Adrenal gland (tissue), 12 donors: Measurements from ENCODE around the gene PKD2L1. TPM values are rescaled to one million over a fixed set of nuclear protein-coding genes. Genes with fewer than 3 reads are reported as not detected.

ENCODE experiments used
- DNase-seq, 7 donors: peaks; one replicate each; pipeline ENCODE4 v3.0.0-alpha.2; 2019 to 2020
- H3K27ac ChIP-seq, 5 donors: fragments of 200-600 bp; sonication (generic) in 4 of 5; 1 replicate in 3 of 5; 2 replicates in 2 of 5; pipeline versions ENCODE4 v1.5.1 to v1.8.0; 2016 to 2020; ENCODE audit warnings: mild to moderate bottlenecking in 1 of 5
- H3K27me3 ChIP-seq: fragments of 200-600 bp; 2 replicates; pipeline ENCODE4 v1.8.0; 2021
- H3K36me3 ChIP-seq, 2 donors: fragments of 200-600 bp; replicated peaks in 1 of 2; 1 replicate in 1 of 2; 2 replicates in 1 of 2; pipeline versions ENCODE4 v1.5.1 to v1.8.0; 2018 to 2022
- H3K4me1 ChIP-seq, 2 donors: fragments of 200-600 bp; replicated peaks in 1 of 2; 1 replicate in 1 of 2; 2 replicates in 1 of 2; pipeline versions ENCODE4 v1.5.1 to v1.8.0; 2018 to 2021
- H3K4me3 ChIP-seq, 4 donors: fragments of 200-600 bp; sonication (generic) in 3 of 4; one replicate each; pipeline ENCODE4 v1.5.1; 2016 to 2018
- H3K9me3 ChIP-seq, 3 donors: fragments of 200-600 bp; sonication (generic) in 1 of 3; replicated peaks in 1 of 3; 1 replicate in 2 of 3; 2 replicates in 1 of 3; pipeline versions ENCODE4 v1.5.1 to v1.8.0; 2016 to 2021
- CTCF ChIP-seq, 6 experiments: fragments of 450-650 bp in 4 of 6; fragments of 200-600 bp in 2 of 6; sonication (generic) in 1 of 6; IDR thresholded peaks; 1 replicate in 5 of 6; 2 replicates in 1 of 6; pipeline versions ENCODE4 v1.5.1 to v1.8.0; 2016 to 2021; ENCODE audit warnings: antibody characterized with exemption in 6 of 6, mild to moderate bottlenecking in 2 of 6, moderate library complexity in 1 of 6
- POLR2A ChIP-seq, 2 donors: fragments of 450-650 bp; IDR thresholded peaks; one replicate each; pipeline ENCODE4 v1.6.1; 2017; ENCODE audit warnings: antibody characterized with exemption in 2 of 2, mild to moderate bottlenecking in 2 of 2, moderate library complexity in 1 of 2
- WGBS, 4 donors: extraction: QIAGEN DNeasy Blood & Tissue Kit in 2 of 4; methylation state at CpG; one replicate each; pipeline versions ENCODE4 v1.1.5 to v1.1.7; 2013 to 2017; 5-methylcytosine and 5-hydroxymethylcytosine counted together
- intact Hi-C, 2 donors: fragments of 100-400 bp; cut with DNase I; formaldehyde crosslinking; loops; one replicate each; pipeline versions ENCODE4 v1.14.1 to v1.15.0; 2022 to 2023
- polyA plus RNA-seq, 3 donors: library from polyadenylated mRNA; stranded (reverse); fragments of 200-250 nt in 2 of 3; fragments of 350-450 nt in 1 of 3; fragmentation: Illumina TruSeq in 1 of 3; extraction: RNeasy Lipid Tissue Mini Kit (QIAGEN cat#74804) in 1 of 3; gene quantifications; one replicate each; pipeline ENCODE4 v1.2.3, GENCODE V29; 2013 to 2014
- total RNA-seq, 9 donors: library from RNA; depleted of rRNA in 4 of 9; stranded (reverse); fragments of >200 nt in 4 of 9; fragments of 120-200 nt in 1 of 9; fragmentation: NEBNext Ultra II Directional in 1 of 9; extraction: Animal tissue kit (Norgen Biotek cat#: 25700) in 1 of 9; gene quantifications; one replicate each; pipeline versions ENCODE4 v1.1.0 to v1.2.4, GENCODE V29; 2013 to 2023
- donor health status: healthy with polysubstance abuse.
- donor health status: Bipolar disorder and iron deficiency.
- donor health status: DM: yes; HTN: yes; CAD: no.
- donor health status: DM: no; HTN: no; CAD: no.
- donor health status: DM: no; HTN: no; CAD: no.
- donor health status: DM: yes; HTN: yes; CAD: no.

The PKD2L1 gene
- total and polyA plus RNA-seq, 12 donors, result 0.50 to 0.72 TPM; not detected in 10

DNA sequence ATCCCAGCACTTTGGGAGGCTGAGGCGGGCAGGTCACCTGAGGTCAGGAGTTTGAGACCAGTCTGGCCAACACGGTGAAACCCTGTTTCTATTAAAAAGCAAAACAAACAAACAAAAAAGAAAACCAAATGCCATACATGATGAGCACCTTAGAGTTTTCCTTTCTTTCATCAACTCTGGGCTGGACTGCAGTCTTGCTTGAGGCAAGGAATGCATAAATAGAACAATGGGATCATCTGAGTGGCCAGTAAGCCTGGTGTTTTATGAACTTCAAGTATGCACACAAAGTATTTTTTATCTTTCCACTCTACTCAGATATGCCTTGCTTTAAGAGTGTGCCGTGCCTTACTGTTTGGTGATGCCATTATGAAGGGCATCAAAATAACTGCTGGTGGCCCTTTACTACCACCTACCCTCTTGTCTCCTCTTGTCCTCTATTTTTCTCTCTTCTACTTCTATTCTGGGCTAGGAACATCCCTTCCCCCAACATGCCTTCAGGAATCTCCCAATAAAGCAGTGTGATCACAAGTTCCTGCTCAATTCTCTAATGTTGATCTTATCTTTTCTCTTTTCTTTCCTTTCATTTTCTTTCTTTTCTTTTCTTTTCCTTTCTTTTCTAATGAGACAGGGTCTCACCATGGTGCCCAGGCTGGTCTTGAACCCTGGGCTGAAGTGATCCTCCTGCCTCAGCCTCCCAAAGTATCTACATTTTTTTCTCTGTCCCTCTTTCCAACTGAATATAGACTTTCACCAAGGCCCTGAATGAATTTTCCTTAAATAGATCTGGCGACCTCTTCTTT lies 27.2 kb upstream of the PKD2L1 start:
- Histone ChIP-seq H3K4me1 (peaks cover 29 to 37% of the 10 kb centered on the region in 2 donors), H3K9me3 (no peaks in the 10 kb centered on the region), H3K4me3 (no peak overlapping the region), H3K36me3 (peaks cover 0 to 68% of the 10 kb centered on the region in 2 donors), H3K27me3 (no peaks in the 10 kb centered on the region), H3K27ac (no peak overlapping the region)
- WGBS, 4 donors, result 89 to 93% (median 91%) methylated on average over 4 of the region's 4 CpGs
- TF ChIP-seq CTCF (IDR thresholded peaks at IDR 0.05), result no peak
- no peak for TF ChIP-seq POLR2A (IDR thresholded peaks at IDR 0.05)
- intact Hi-C loops, result no loop called here
- DNase-seq, result no peak

- intact Hi-C loops, result no loop called here
- no peak for TF ChIP-seq POLR2A (IDR thresholded peaks at IDR 0.05)
- no peak for TF ChIP-seq CTCF (IDR thresholded peaks at IDR 0.05)
- no peaks in the 10 kb centered on the region for H3K9me3 ChIP-seq
- WGBS, 4 donors, result 89 to 91% (median 90%) methylated on average over 14 of the region's 14 CpGs
- peaks cover 26 to 33% of the 10 kb centered on the region in 2 donors for H3K4me1 ChIP-seq
- no peak overlapping the region for H3K4me3 ChIP-seq
- no peak overlapping the region for H3K27ac ChIP-seq
- no peaks in the 10 kb centered on the region for H3K27me3 ChIP-seq
- peaks cover 0 to 70% of the 10 kb centered on the region in 2 donors for H3K36me3 ChIP-seq
- no peak for DNase-seq
Observed at GRCh38 chr10:100356067-100357017, 26.3 kb upstream of the PKD2L1 start.

GRCh38 chr10:100355086-100355485 lies 25.1 kb upstream of the PKD2L1 start:
- Histone ChIP-seq H3K27me3 (no peaks in the 10 kb centered on the region), H3K4me3 (no peak overlapping the region), H3K9me3 (no peaks in the 10 kb centered on the region), H3K36me3 (peaks cover 0 to 62% of the 10 kb centered on the region in 2 donors), H3K4me1 (peaks cover 32 to 36% of the 10 kb centered on the region in 2 donors), H3K27ac (no peak overlapping the region)
- intact Hi-C loops, result no loop called here
- 81 to 93% (median 88%) methylated on average over 4 of the region's 4 CpGs for WGBS, 4 donors
- DNase-seq, result no peak
- TF ChIP-seq POLR2A (IDR thresholded peaks at IDR 0.05), result no peak
- TF ChIP-seq CTCF (IDR thresholded peaks at IDR 0.05), result no peak
